DOHH2 (cell line): Measurements from ENCODE around the gene TEX261.
"Not testable (repeated sequence)": the region's sequence is repeated elsewhere in the genome, so short reads cannot be mapped to it uniquely, and the experiment has no call there.

Experiments used
- CTCF ChIP-seq: fragments of 200-600 bp; sonication (generic); IDR thresholded peaks from one replicate; pipeline ENCODE4 v1.5.1; 2014; ENCODE audit warnings: antibody characterized with exemption, mild to moderate bottlenecking, low read depth, low read length; ENCODE audit not compliant: poor library complexity, severe bottlenecking
- EZH2phosphoT487 ChIP-seq: fragments of 200-600 bp; sonication (generic); IDR thresholded peaks from 2 replicates; pipeline ENCODE4 v1.6.1; 2017; ENCODE audit warnings: borderline replicate concordance, mild to moderate bottlenecking, antibody characterized with exemption, low read length, moderate library complexity, mixed read lengths

- peak; percentile 47 for TF ChIP-seq CTCF
- not testable (repeated sequence) for TF ChIP-seq EZH2phosphoT487
Measured at GRCh38 chr2:71023553-71024243, 29.0 kb upstream of the TEX261 start.
